ENCODE measurements around the gene PRXL2C.

The PRXL2C gene

GRCh38 chr9:96691326-96691725 is 36.2 kb upstream of the PRXL2C start (continued):
- no peak for TF ChIP-seq SNAI2 (CRISPR knock-in tag; IDR thresholded peaks at IDR 0.05)
- no peak for TF ChIP-seq PATZ1 (CRISPR knock-in tag; IDR thresholded peaks at IDR 0.05; ENCODE audit: borderline replicate concordance)

- no peak for ATAC-seq
- no peak for TF ChIP-seq TCF4 (CRISPR knock-in tag; IDR thresholded peaks at IDR 0.05; ENCODE audit: borderline replicate concordance)
- no peak for TF ChIP-seq SNAI2 (CRISPR knock-in tag; IDR thresholded peaks at IDR 0.05)
- TF ChIP-seq ISL1 (CRISPR knock-in tag; IDR thresholded peaks at IDR 0.05): no peak
- TF ChIP-seq GLIS3 (CRISPR knock-in tag; IDR thresholded peaks at IDR 0.05): no peak
- no peak for TF ChIP-seq RARB (CRISPR knock-in tag; IDR thresholded peaks at IDR 0.05)
- TF ChIP-seq CSDC2 (CRISPR knock-in tag; IDR thresholded peaks at IDR 0.05): no peak
- TF ChIP-seq CREB5 (CRISPR knock-in tag; IDR thresholded peaks at IDR 0.05; ENCODE audit: low read depth): no peak
- no peak for TF ChIP-seq PATZ1 (CRISPR knock-in tag; IDR thresholded peaks at IDR 0.05; ENCODE audit: borderline replicate concordance)
- no peak for TF ChIP-seq CSRNP3 (CRISPR knock-in tag; IDR thresholded peaks at IDR 0.05)
- TF ChIP-seq PPARA (CRISPR knock-in tag; IDR thresholded peaks at IDR 0.05; ENCODE audit: borderline replicate concordance): no peak
- no peak for TF ChIP-seq ZFP3 (CRISPR knock-in tag; IDR thresholded peaks at IDR 0.05)
Measured at GRCh38 chr9:96688745-96689464, 33.8 kb upstream of the PRXL2C start.

- no peak for TF ChIP-seq CREB5 (CRISPR knock-in tag; IDR thresholded peaks at IDR 0.05; ENCODE audit: low read depth)
- TF ChIP-seq RARB (CRISPR knock-in tag; IDR thresholded peaks at IDR 0.05): no peak
- ATAC-seq: no peak
Measured at GRCh38 chr9:96688187-96688586, 33.1 kb upstream of the PRXL2C start.

- TF ChIP-seq TOX (CRISPR knock-in tag; IDR thresholded peaks at IDR 0.05; ENCODE audit: borderline replicate concordance) (no peak), ZNF565 (CRISPR knock-in tag; conservative IDR thresholded peaks at IDR 0.05; ENCODE audit: low read depth) (no peak), PATZ1 (CRISPR knock-in tag; IDR thresholded peaks at IDR 0.05; ENCODE audit: borderline replicate concordance) (no peak), ZNF8 (CRISPR knock-in tag; IDR thresholded peaks at IDR 0.05) (no peak), ZNF70 (CRISPR knock-in tag; IDR thresholded peaks at IDR 0.05) (no peak), TCF4 (CRISPR knock-in tag; IDR thresholded peaks at IDR 0.05; ENCODE audit: borderline replicate concordance) (no peak), CSRNP3 (CRISPR knock-in tag; IDR thresholded peaks at IDR 0.05) (no peak), ISL1 (CRISPR knock-in tag; IDR thresholded peaks at IDR 0.05) (no peak), ZC3H10 (CRISPR knock-in tag; IDR thresholded peaks at IDR 0.05) (no peak), ZFP3 (CRISPR knock-in tag; IDR thresholded peaks at IDR 0.05) (no peak), CSDC2 (CRISPR knock-in tag; IDR thresholded peaks at IDR 0.05) (no peak), GLIS3 (CRISPR knock-in tag; IDR thresholded peaks at IDR 0.05) (no peak), TSHZ2 (CRISPR knock-in tag; IDR thresholded peaks at IDR 0.05) (no peak), ZFP30 (CRISPR knock-in tag; IDR thresholded peaks at IDR 0.05) (no peak)
- ATAC-seq: peak; percentile 92
Measured at GRCh38 chr9:96686638-96687335, 31.7 kb upstream of the PRXL2C start.
